HepG2 (cell line): Measurements from ENCODE around the gene CAMK2N2. TPM values are rescaled to one million over a fixed set of nuclear protein-coding genes. Genes with fewer than 3 reads are reported as not detected.

Experiments used
- DNMT1 ChIP-seq: sonication (generic); formaldehyde crosslinking; IDR thresholded peaks from 2 replicates; pipeline ENCODE4 v1.5.1; 2020; ENCODE audit warnings: mild to moderate bottlenecking, missing genetic modification reagents
- FOXA1 ChIP-seq, 2 experiments: fragments of 450-650 bp in 1 of 2; sonication (generic) in 1 of 2; formaldehyde crosslinking in 1 of 2; IDR thresholded peaks; 2 replicates each; pipeline versions ENCODE4 v1.4.0 to v1.6.1; 2016 to 2020; ENCODE audit warnings: missing genetic modification reagents in 1 of 2
- IKZF4 ChIP-seq: sonication (generic); formaldehyde crosslinking; IDR thresholded peaks from 2 replicates; pipeline ENCODE4 v1.5.1; 2020; ENCODE audit warnings: borderline replicate concordance, mild to moderate bottlenecking, low read depth, missing genetic modification reagents; ENCODE audit errors: not compliant biosample characterization
- KDM2A ChIP-seq: sonication (generic); formaldehyde crosslinking; IDR thresholded peaks from 2 replicates; pipeline ENCODE4 v1.4.0; 2020; ENCODE audit warnings: low read depth, missing genetic modification reagents, borderline replicate concordance
- MBNL3 ChIP-seq: fragments of 250-450 bp; sonication (Bioruptor Pico); conservative IDR thresholded peaks from 2 replicates; pipeline ENCODE4 v1.8.0; 2022; ENCODE audit warnings: mild to moderate bottlenecking, inconsistent platforms
- MED13 ChIP-seq: sonication (generic); formaldehyde crosslinking; IDR thresholded peaks from 2 replicates; pipeline ENCODE4 v1.5.0; 2020; ENCODE audit warnings: missing genetic modification reagents
- SIN3B ChIP-seq: fragments of 150-350 bp; IDR thresholded peaks from 2 replicates; pipeline ENCODE4 v1.6.1; 2014; ENCODE audit warnings: low read length
- SRSF9 ChIP-seq: fragments of 200-400 bp; formaldehyde crosslinking; IDR thresholded peaks from 2 replicates; pipeline ENCODE4 v1.6.1; 2018; ENCODE audit warnings: borderline replicate concordance, mild to moderate bottlenecking, low read depth, low read length; ENCODE audit not compliant: insufficient read depth, poor library complexity, severe bottlenecking
- ZBTB8A ChIP-seq: sonication (generic); formaldehyde crosslinking; IDR thresholded peaks from 2 replicates; pipeline ENCODE4 v1.4.0; 2020; ENCODE audit warnings: mild to moderate bottlenecking, low read depth, missing genetic modification reagents, borderline replicate concordance
- ZFP36 ChIP-seq: fragments of 150-350 bp; IDR thresholded peaks from 2 replicates; pipeline ENCODE4 v1.6.1; 2018; ENCODE audit warnings: borderline replicate concordance, low read length, low read depth; ENCODE audit not compliant: partially characterized antibody
- ZNF331 ChIP-seq: sonication (generic); formaldehyde crosslinking; IDR thresholded peaks from 2 replicates; pipeline ENCODE4 v1.4.0; 2020; ENCODE audit warnings: missing genetic modification reagents
- ZNF557 ChIP-seq: sonication (generic); formaldehyde crosslinking; IDR thresholded peaks from 2 replicates; pipeline ENCODE4 v1.4.0; 2020; ENCODE audit warnings: missing genetic modification reagents
- ZNF564 ChIP-seq: sonication (generic); formaldehyde crosslinking; IDR thresholded peaks from 2 replicates; pipeline ENCODE4 v1.8.1; 2023; ENCODE audit warnings: mild to moderate bottlenecking, missing genetic modification reagents
- ZNF644 ChIP-seq: IDR thresholded peaks from 2 replicates; pipeline ENCODE4 v1.6.1; 2016; ENCODE audit warnings: low read depth
- ZNF703 ChIP-seq: sonication (generic); formaldehyde crosslinking; IDR thresholded peaks from 2 replicates; pipeline ENCODE4 v1.5.1; 2020; ENCODE audit warnings: missing genetic modification reagents, mild to moderate bottlenecking, moderate library complexity, borderline replicate concordance
- ZNF775 ChIP-seq: sonication (generic); formaldehyde crosslinking; IDR thresholded peaks from 2 replicates; pipeline ENCODE4 v1.4.0; 2020; ENCODE audit warnings: missing genetic modification reagents, mild to moderate bottlenecking, moderate library complexity, borderline replicate concordance
- polyA plus RNA-seq, 8 experiments: library from polyadenylated mRNA; depleted of rRNA in 3 of 8; stranded (reverse) in 7 of 8; unstranded in 1 of 8; fragments of >200 nt; fragmentation: Illumina TruSeq in 4 of 8; extraction: Trizol in 4 of 8; gene quantifications; 2 replicates each; pipeline versions ENCODE4 v1.2.1 to v1.2.3, GENCODE V29; 2011 to 2016; ENCODE audit warnings: low read depth in 4 of 8, missing spikeins in 1 of 8, mixed read lengths in 1 of 8; ENCODE audit not compliant: insufficient read depth in 1 of 8
- total RNA-seq, 5 experiments: library from RNA; depleted of rRNA; stranded (reverse); fragments of >200 nt; fragmentation: Illumina TruSeq; extraction: Trizol; gene quantifications; 2 replicates each; pipeline ENCODE4 v1.2.3, GENCODE V29; 2016; ENCODE audit warnings: low read depth in 1 of 5
- TF ChIP-seq, protein P1 (sequence below): sonication (generic); formaldehyde crosslinking; IDR thresholded peaks from 2 replicates; pipeline ENCODE4 v1.8.0; 2022; ENCODE audit warnings: mild to moderate bottlenecking, missing genetic modification reagents, moderate library complexity
- TF ChIP-seq, protein P2 (sequence below): sonication (generic); formaldehyde crosslinking; IDR thresholded peaks from 2 replicates; pipeline ENCODE4 v1.4.0; 2020; ENCODE audit warnings: low read depth, mild to moderate bottlenecking, missing genetic modification reagents
- TF ChIP-seq, protein P3 (sequence below): sonication (generic); formaldehyde crosslinking; IDR thresholded peaks from 2 replicates; pipeline ENCODE4 v1.5.1; 2020; ENCODE audit warnings: mild to moderate bottlenecking, missing genetic modification reagents, moderate library complexity
- TF ChIP-seq, protein P4 (sequence below): sonication (generic); formaldehyde crosslinking; IDR thresholded peaks from 2 replicates; pipeline ENCODE4 v1.4.0; 2020; ENCODE audit warnings: missing genetic modification reagents

The CAMK2N2 gene
- total and polyA plus RNA-seq, 2 of the 13 experiments (the other 11 are each of a cell fraction or from before 2014, with no cell fraction given): 0.12 to 0.27 TPM

DNA sequence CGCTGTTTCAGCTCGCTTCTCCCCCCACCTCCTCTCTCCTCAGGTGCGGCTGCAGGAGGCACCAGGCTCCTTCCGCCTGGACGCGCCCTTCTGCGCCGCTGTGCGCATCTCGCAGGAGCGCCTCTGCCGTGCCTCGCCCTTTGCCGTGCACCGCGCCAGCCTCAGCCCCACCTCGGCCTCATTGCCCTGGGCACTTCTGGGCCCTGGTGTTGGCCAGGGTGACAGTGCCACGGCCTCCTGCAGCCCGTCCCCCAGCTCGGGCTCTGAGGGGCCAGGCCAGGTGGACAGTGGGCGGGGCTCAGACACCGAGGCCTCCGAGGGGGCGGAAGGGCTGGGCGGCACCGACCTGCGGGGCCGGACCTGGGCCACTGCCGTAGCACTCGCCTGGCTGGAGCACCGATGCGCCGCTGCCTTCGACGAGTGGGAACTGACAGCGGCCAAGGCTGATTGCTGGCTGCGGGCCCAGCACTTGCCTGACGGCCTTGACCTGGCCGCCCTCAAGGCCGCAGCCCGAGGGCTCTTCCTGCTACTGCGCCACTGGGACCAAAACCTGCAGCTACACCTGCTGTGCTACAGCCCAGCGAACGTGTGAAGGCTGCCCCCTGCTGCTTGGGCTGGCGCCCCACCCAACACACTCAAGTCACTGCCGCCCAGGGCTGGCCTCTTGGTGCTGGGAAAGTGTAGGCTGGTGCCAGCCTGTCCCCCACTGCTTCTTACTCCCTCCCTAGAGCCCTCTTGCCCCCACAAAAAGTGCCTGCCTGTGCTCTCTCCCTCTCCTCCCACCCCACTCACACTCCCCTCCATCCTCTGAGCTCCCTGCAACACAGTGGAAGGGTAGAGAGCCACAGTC, 19.7 kb downstream of the CAMK2N2 start (continued):
- TF ChIP-seq, protein P1, sequence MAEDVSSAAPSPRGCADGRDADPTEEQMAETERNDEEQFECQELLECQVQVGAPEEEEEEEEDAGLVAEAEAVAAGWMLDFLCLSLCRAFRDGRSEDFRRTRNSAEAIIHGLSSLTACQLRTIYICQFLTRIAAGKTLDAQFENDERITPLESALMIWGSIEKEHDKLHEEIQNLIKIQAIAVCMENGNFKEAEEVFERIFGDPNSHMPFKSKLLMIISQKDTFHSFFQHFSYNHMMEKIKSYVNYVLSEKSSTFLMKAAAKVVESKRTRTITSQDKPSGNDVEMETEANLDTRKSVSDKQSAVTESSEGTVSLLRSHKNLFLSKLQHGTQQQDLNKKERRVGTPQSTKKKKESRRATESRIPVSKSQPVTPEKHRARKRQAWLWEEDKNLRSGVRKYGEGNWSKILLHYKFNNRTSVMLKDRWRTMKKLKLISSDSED (CRISPR knock-in tag): no peak
- no peak for TF ChIP-seq MBNL3 (CRISPR knock-in tag)
- TF ChIP-seq SIN3B: no peak
- peak; percentile 99 for TF ChIP-seq KDM2A
- TF ChIP-seq DNMT1: peak; percentile 62; the same call in 1 of the 2 replicates
- TF ChIP-seq SRSF9: no peak
- TF ChIP-seq ZNF557 (CRISPR knock-in tag): peak; percentile 90
- peak; percentile 84; the same call in 1 of the 2 replicates for TF ChIP-seq ZBTB8A
- TF ChIP-seq IKZF4 (CRISPR knock-in tag): no peak
- no peak for TF ChIP-seq ZNF644
- peak; percentile 92 for TF ChIP-seq ZNF564 (CRISPR knock-in tag)
- peak; percentile 81; the same call in 1 of the 2 replicates for TF ChIP-seq MED13 (CRISPR knock-in tag)
- TF ChIP-seq ZFP36: no peak
- TF ChIP-seq ZNF775: 0 out of 2 replicates have a peak, but pooled peaks have one; percentile 73
- TF ChIP-seq, protein P2, sequence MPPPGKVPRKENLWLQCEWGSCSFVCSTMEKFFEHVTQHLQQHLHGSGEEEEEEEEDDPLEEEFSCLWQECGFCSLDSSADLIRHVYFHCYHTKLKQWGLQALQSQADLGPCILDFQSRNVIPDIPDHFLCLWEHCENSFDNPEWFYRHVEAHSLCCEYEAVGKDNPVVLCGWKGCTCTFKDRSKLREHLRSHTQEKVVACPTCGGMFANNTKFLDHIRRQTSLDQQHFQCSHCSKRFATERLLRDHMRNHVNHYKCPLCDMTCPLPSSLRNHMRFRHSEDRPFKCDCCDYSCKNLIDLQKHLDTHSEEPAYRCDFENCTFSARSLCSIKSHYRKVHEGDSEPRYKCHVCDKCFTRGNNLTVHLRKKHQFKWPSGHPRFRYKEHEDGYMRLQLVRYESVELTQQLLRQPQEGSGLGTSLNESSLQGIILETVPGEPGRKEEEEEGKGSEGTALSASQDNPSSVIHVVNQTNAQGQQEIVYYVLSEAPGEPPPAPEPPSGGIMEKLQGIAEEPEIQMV (CRISPR knock-in tag): peak; percentile 93
- no peak for TF ChIP-seq FOXA1 (IDR thresholded peaks at IDR 0.05)
- 0 out of 2 replicates have a peak, but pooled peaks have one; percentile 20 for TF ChIP-seq FOXA1 (CRISPR knock-in tag; IDR thresholded peaks at IDR 0.05)
- TF ChIP-seq, protein P3, sequence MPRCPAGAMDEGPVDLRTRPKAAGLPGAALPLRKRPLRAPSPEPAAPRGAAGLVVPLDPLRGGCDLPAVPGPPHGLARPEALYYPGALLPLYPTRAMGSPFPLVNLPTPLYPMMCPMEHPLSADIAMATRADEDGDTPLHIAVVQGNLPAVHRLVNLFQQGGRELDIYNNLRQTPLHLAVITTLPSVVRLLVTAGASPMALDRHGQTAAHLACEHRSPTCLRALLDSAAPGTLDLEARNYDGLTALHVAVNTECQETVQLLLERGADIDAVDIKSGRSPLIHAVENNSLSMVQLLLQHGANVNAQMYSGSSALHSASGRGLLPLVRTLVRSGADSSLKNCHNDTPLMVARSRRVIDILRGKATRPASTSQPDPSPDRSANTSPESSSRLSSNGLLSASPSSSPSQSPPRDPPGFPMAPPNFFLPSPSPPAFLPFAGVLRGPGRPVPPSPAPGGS: peak; percentile 82; the same call in 1 of the 2 replicates
- TF ChIP-seq, protein P4, sequence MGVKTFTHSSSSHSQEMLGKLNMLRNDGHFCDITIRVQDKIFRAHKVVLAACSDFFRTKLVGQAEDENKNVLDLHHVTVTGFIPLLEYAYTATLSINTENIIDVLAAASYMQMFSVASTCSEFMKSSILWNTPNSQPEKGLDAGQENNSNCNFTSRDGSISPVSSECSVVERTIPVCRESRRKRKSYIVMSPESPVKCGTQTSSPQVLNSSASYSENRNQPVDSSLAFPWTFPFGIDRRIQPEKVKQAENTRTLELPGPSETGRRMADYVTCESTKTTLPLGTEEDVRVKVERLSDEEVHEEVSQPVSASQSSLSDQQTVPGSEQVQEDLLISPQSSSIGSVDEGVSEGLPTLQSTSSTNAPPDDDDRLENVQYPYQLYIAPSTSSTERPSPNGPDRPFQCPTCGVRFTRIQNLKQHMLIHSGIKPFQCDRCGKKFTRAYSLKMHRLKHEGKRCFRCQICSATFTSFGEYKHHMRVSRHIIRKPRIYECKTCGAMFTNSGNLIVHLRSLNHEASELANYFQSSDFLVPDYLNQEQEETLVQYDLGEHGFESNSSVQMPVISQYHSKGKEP (CRISPR knock-in tag): no peak
- peak; percentile 94 for TF ChIP-seq ZNF331 (CRISPR knock-in tag)
- TF ChIP-seq ZNF703 (CRISPR knock-in tag): no peak; the same call in 1 of the 2 replicates
